SU-DHL-6 (cell line): ENCODE results near the gene FUT4.

Source experiments
- H2AFZ ChIP-seq: fragments of 200-600 bp; sonication (generic); 2 replicates; pipeline ENCODE4 v1.6.1; 2014; ENCODE audit warnings: low read depth, mild to moderate bottlenecking, moderate library complexity, mixed read lengths, antibody characterized with exemption, low read length; ENCODE audit not compliant: severe bottlenecking
- H3F3A ChIP-seq: fragments of 200-600 bp; shearing (Covaris generic); 2 replicates; pipeline ENCODE4 v1.6.0; 2016; ENCODE audit warnings: antibody characterized with exemption, mild to moderate bottlenecking; ENCODE audit not compliant: insufficient read depth
- H3K27ac ChIP-seq: fragments of 200-600 bp; sonication (generic); 2 replicates; pipeline ENCODE4 v1.5.1; 2016; ENCODE audit warnings: low read depth, mild to moderate bottlenecking, low read length, moderate library complexity, mixed read lengths
- H3K27me3 ChIP-seq: fragments of 200-600 bp; sonication (generic), shearing (Covaris generic); 2 replicates; pipeline ENCODE4 v1.6.0; 2014; ENCODE audit warnings: mild to moderate bottlenecking, low read length
- H3K36me3 ChIP-seq: fragments of 200-600 bp; sonication (generic); 2 replicates; pipeline ENCODE4 v1.6.1; 2014; ENCODE audit warnings: mild to moderate bottlenecking, low read length, mixed read lengths
- H3K4me2 ChIP-seq: fragments of 300-600, 200-600 bp; shearing (Covaris generic), sonication (generic); 2 replicates; pipeline ENCODE4 v1.6.0; 2014; ENCODE audit warnings: low read length, low read depth, mild to moderate bottlenecking; ENCODE audit not compliant: poor library complexity, severe bottlenecking
- H3K4me3 ChIP-seq: fragments of 200-600 bp; sonication (generic); 2 replicates; pipeline ENCODE4 v1.5.1; 2014; ENCODE audit warnings: antibody characterized with exemption, low read length, mild to moderate bottlenecking, mixed read lengths; ENCODE audit not compliant: insufficient read depth, poor library complexity, severe bottlenecking
- H3K79me2 ChIP-seq: fragments of 200-600 bp; sonication (generic); 2 replicates; pipeline ENCODE4 v1.6.1; 2014; ENCODE audit warnings: mild to moderate bottlenecking, low read length, moderate library complexity; ENCODE audit not compliant: insufficient read depth
- H3K9ac ChIP-seq: fragments of 200-600 bp; sonication (generic); 2 replicates; pipeline ENCODE4 v1.7.0; 2014; ENCODE audit warnings: mild to moderate bottlenecking, low read length
- H3K9me2 ChIP-seq: fragments of 200-600 bp; sonication (generic); replicated peaks from 2 replicates; pipeline ENCODE4 v1.6.1; 2014; ENCODE audit warnings: low read length; ENCODE audit not compliant: insufficient read depth
- H3K9me3 ChIP-seq: fragments of 200-600 bp; sonication (generic); 2 replicates; pipeline ENCODE4 v1.6.1; 2014; ENCODE audit warnings: low read length, mixed read lengths; ENCODE audit not compliant: insufficient read depth
- H4K20me1 ChIP-seq: fragments of 200-600 bp; sonication (generic); 2 replicates; pipeline ENCODE4 v1.6.1; 2014; ENCODE audit warnings: low read depth, mild to moderate bottlenecking, antibody characterized with exemption, low read length, moderate library complexity, mixed read lengths
- CTCF ChIP-seq: fragments of 200-600 bp; sonication (generic); IDR thresholded peaks from one replicate; pipeline ENCODE4 v1.5.1; 2017; ENCODE audit warnings: antibody characterized with exemption, mild to moderate bottlenecking, low read length, moderate library complexity; ENCODE audit not compliant: insufficient read depth, poor library complexity, severe bottlenecking
- EZH2phosphoT487 ChIP-seq: fragments of 200-600 bp; sonication (generic), shearing (Covaris generic); conservative IDR thresholded peaks from 2 replicates; pipeline ENCODE4 v1.6.1; 2018; ENCODE audit warnings: mild to moderate bottlenecking, antibody characterized with exemption, low read length, moderate library complexity, mixed read lengths

FUT4 gene

GRCh38 chr11:94521684-94522083, 22.0 kb upstream of the FUT4 start:
- Histone ChIP-seq H2AFZ (no peak overlapping the region), H3F3A (no peaks in the 10 kb centered on the region), H3K9me2 (no peaks in the 10 kb centered on the region), H3K9ac (no peak overlapping the region), H3K27ac (no peak overlapping the region), H3K4me3 (no peak overlapping the region), H3K79me2 (no peaks in the 10 kb centered on the region), H3K27me3 (no peaks in the 10 kb centered on the region), H3K36me3 (no peaks in the 10 kb centered on the region), H4K20me1 (no peaks in the 10 kb centered on the region), H3K9me3 (no peaks in the 10 kb centered on the region), H3K4me2 (no peak overlapping the region)
- TF ChIP-seq CTCF = no peak
- no peak for TF ChIP-seq EZH2phosphoT487

DNA sequence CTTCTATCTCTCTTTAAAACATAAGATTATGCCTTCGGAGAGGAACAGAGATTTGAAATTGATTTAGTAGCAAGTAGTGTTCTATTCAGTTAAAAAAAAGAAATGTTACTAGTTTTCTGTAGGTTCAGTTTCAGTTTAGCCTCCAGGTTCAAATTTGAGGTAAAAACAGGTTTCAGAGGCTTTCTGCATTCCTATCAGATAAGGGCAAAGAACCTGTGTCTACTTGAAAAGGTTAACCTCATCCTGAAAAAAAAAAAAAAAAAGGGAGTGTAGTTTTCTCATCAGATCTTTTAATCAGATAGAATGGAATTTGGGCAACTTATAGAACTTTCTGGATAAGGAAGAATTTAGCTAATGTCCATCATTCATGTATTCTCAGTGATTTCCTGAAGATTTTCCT, 19.4 kb upstream of the FUT4 start:
- no peak overlapping the region for H3K27ac ChIP-seq
- H2AFZ ChIP-seq = no peak overlapping the region
- H3K36me3 ChIP-seq = no peaks in the 10 kb centered on the region
- no peak for TF ChIP-seq CTCF
- H3K79me2 ChIP-seq = no peaks in the 10 kb centered on the region
- H3K9me3 ChIP-seq = no peaks in the 10 kb centered on the region
- no peaks in the 10 kb centered on the region for H3F3A ChIP-seq
- no peaks in the 10 kb centered on the region for H3K27me3 ChIP-seq
- no peaks in the 10 kb centered on the region for H4K20me1 ChIP-seq
- H3K9ac ChIP-seq = no peak overlapping the region
- H3K4me3 ChIP-seq = no peak overlapping the region
- no peaks in the 10 kb centered on the region for H3K9me2 ChIP-seq
- no peak overlapping the region for H3K4me2 ChIP-seq

DNA sequence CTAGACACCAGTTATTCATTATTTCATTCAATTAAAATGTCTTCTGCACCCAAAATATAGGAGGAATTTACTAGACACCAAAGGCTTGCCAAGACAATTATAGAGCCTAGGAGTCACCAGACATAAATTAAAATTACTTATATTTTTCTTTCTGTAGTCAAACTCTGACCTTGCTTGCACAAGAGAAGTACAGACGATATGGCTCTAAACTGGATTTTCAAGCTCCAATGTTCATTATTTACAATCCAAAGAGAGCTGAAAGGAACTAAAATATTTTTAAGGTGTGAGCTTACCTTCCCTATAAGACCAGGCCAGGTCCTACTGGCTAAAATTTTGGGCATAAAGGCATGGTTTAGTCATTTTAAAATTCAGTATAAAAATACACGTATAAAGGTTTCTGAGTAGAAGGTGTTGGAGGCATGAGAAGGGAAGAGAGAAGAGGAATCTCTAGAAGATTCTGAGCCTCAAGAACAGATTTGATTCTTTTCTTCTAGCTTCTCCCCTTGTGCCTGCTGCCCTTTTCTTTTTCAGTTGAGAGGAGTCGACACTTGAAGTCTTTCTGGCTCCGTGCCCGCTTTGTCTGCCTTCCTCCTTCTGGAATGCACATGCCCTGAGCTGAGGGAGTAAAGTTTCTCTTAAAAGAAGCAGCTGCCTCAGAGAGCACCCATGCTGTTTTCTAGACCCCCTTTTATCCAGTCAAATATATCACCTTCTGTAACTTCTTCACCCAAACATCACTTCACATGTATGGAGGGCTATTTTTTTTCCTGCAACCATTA, 18.0 kb upstream of the FUT4 start:
- no peak overlapping the region for H2AFZ ChIP-seq
- H3K9ac ChIP-seq = no peak overlapping the region
- H3K27ac ChIP-seq = no peak overlapping the region
- TF ChIP-seq EZH2phosphoT487 = no peak
- no peak for TF ChIP-seq CTCF
- H3K79me2 ChIP-seq = no peaks in the 10 kb centered on the region
- no peaks in the 10 kb centered on the region for H3K36me3 ChIP-seq
- no peaks in the 10 kb centered on the region for H3F3A ChIP-seq
- no peaks in the 10 kb centered on the region for H3K9me3 ChIP-seq
- no peaks in the 10 kb centered on the region for H4K20me1 ChIP-seq
- no peak overlapping the region for H3K4me2 ChIP-seq
- H3K4me3 ChIP-seq = no peak overlapping the region
- H3K9me2 ChIP-seq = no peaks in the 10 kb centered on the region
- H3K27me3 ChIP-seq = no peaks in the 10 kb centered on the region; the same call in 1 of the 2 replicates
